ENCODE data around the gene PTPRN2. TPM values are rescaled to one million over a fixed set of nuclear protein-coding genes. Genes with fewer than 3 reads are reported as not detected.

Gene PTPRN2
- total and polyA plus RNA-seq, 9 of the 15 experiments (the other 6 are each of a cell fraction or from before 2014, with no cell fraction given): not detected

DNA sequence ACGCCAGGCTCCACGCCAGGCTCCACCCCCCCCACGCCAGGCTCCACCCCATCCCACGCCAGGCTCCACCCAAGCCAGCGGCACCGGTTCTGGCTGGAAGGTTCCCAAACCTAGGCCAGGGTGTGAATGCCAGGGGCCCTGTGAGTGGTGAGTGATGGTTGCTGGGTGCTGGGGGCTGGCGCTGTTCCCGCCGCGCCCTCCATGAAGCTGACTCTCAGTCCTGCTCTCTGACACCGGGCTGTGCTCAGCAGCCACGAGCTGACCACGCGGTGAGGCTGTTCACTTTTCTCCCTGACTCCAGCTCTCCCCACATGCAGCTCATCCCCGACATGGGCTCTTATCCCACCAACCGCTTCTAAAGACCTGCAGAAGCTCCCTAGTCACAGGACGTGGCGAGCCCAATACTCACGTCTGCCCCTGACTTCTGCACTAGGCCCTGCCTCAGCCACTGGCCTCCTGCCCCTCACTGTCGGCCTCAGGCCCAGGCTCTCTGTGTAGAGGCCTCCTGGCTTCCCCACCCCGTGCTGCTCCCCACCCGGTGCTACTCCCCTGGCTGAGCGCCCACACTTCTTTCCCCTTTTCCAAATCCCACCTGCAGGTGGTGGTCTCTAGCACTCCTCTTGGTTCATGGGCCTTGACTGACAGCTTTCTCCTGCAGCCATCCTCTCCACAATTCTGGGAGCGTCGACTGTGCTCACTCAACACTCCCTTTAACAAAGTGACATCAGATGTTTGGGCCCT, 603.0 kb downstream of the PTPRN2 start:
- H3K9me1 ChIP-seq (ENCODE audit: control insufficient read depth, insufficient read depth, low read length): no peaks in the 10 kb centered on the region
- no peaks in the 10 kb centered on the region for H3K36me3 ChIP-seq (ENCODE audit: control insufficient read depth, insufficient read depth, low read length)
- FAIRE-seq: no peak
- peaks cover 12 to 59% of the 10 kb centered on the region in 2 experiments; a peak in 4 of 5 replicates for H3K27me3 ChIP-seq (ENCODE audit: control insufficient read depth in 2 of 2, insufficient read depth in 2 of 2, low read length in 2 of 2)
- no peak overlapping the region for H3K4me3 ChIP-seq
- peaks cover 13% of the 10 kb centered on the region; the same call in 1 of the 2 replicates for H4K20me1 ChIP-seq (replicated peaks; ENCODE audit: control insufficient read depth, insufficient read depth, low read length)
- H2AFZ ChIP-seq (ENCODE audit: low read depth, low read length): no peak overlapping the region
- H3K4me1 ChIP-seq (replicated peaks in 1 of 2; ENCODE audit: control insufficient read depth in 2 of 2, insufficient read depth in 2 of 2, low read length in 2 of 2): no peaks in the 10 kb centered on the region
- H3K27ac ChIP-seq (ENCODE audit: extremely low read depth, low read depth, low read length): no peak overlapping the region
- peak; percentile 50 for ATAC-seq
- no peaks in the 10 kb centered on the region for H3K9me3 ChIP-seq (replicated peaks; ENCODE audit: control insufficient read depth, insufficient read depth, low read depth, low read length)
- H3K79me2 ChIP-seq (ENCODE audit: control insufficient read depth, insufficient read depth, low read length): no peaks in the 10 kb centered on the region
- WGBS (ENCODE audit: insufficient coverage, low coverage, missing lambda C conversion rate): 34% methylated on average over 20 of the region's 25 CpGs
- in situ Hi-C loops (cut with MboI) (no loop called here), intact Hi-C loops (cut with micrococcal nuclease) (no loop called here)
- H3K4me2 ChIP-seq (ENCODE audit: insufficient read depth, low read length): no peak overlapping the region
- CTCF ChIA-PET (ENCODE audit: low intra/inter-chr PET ratio): no interaction called here
- BruUV-seq (replicated peaks): no TSS peak
- H3K9ac ChIP-seq (ENCODE audit: insufficient read depth in 1 of 2, low read depth in 2 of 2, low read length in 2 of 2): no peak overlapping the region
- POLR2A ChIA-PET: interaction anchor here (0.6 kb wide), 2 partner anchors 12 to 27 kb away, joined by 3 read pairs; no protein-coding TSS in a partner anchor
- DNase-seq (ENCODE audit: extremely low read depth in 1 of 4, low spot score in 3 of 4): no peak
- TF ChIP-seq, protein P1, sequence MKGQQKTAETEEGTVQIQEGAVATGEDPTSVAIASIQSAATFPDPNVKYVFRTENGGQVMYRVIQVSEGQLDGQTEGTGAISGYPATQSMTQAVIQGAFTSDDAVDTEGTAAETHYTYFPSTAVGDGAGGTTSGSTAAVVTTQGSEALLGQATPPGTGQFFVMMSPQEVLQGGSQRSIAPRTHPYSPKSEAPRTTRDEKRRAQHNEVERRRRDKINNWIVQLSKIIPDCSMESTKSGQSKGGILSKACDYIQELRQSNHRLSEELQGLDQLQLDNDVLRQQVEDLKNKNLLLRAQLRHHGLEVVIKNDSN (CRISPR knock-in tag; IDR thresholded peaks at IDR 0.05): no peak
- TF ChIP-seq ZZZ3 (IDR thresholded peaks at IDR 0.05) (no peak), ZNF239 (CRISPR knock-in tag; IDR thresholded peaks at IDR 0.05) (no peak), ZFX (CRISPR knock-in tag; IDR thresholded peaks at IDR 0.05) (no peak), ZNF76 (CRISPR knock-in tag; IDR thresholded peaks at IDR 0.05; ENCODE audit: borderline replicate concordance) (no peak), SRSF3 (IDR thresholded peaks at IDR 0.05; ENCODE audit: insufficient read depth, low read length) (no peak), JUNB (CRISPR knock-in tag; conservative IDR thresholded peaks at IDR 0.05) (no peak), ZNF324 (CRISPR knock-in tag; IDR thresholded peaks at IDR 0.05) (no peak), ZNF445 (CRISPR knock-in tag; IDR thresholded peaks at IDR 0.05; ENCODE audit: low read depth) (no peak), ASH1L (IDR thresholded peaks at IDR 0.05; ENCODE audit: borderline replicate concordance, low read depth, partially characterized antibody) (no peak), SRSF9 (IDR thresholded peaks at IDR 0.05; ENCODE audit: borderline replicate concordance, low read depth, low read length) (no peak), HEY1 (CRISPR knock-in tag; IDR thresholded peaks at IDR 0.05; ENCODE audit: borderline replicate concordance) (no peak)
- TF ChIP-seq, protein P2, sequence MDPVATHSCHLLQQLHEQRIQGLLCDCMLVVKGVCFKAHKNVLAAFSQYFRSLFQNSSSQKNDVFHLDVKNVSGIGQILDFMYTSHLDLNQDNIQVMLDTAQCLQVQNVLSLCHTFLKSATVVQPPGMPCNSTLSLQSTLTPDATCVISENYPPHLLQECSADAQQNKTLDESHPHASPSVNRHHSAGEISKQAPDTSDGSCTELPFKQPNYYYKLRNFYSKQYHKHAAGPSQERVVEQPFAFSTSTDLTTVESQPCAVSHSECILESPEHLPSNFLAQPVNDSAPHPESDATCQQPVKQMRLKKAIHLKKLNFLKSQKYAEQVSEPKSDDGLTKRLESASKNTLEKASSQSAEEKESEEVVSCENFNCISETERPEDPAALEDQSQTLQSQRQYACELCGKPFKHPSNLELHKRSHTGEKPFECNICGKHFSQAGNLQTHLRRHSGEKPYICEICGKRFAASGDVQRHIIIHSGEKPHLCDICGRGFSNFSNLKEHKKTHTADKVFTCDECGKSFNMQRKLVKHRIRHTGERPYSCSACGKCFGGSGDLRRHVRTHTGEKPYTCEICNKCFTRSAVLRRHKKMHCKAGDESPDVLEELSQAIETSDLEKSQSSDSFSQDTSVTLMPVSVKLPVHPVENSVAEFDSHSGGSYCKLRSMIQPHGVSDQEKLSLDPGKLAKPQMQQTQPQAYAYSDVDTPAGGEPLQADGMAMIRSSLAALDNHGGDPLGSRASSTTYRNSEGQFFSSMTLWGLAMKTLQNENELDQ (CRISPR knock-in tag; IDR thresholded peaks at IDR 0.05; ENCODE audit: borderline replicate concordance): no peak
- TF ChIP-seq, protein P3, sequence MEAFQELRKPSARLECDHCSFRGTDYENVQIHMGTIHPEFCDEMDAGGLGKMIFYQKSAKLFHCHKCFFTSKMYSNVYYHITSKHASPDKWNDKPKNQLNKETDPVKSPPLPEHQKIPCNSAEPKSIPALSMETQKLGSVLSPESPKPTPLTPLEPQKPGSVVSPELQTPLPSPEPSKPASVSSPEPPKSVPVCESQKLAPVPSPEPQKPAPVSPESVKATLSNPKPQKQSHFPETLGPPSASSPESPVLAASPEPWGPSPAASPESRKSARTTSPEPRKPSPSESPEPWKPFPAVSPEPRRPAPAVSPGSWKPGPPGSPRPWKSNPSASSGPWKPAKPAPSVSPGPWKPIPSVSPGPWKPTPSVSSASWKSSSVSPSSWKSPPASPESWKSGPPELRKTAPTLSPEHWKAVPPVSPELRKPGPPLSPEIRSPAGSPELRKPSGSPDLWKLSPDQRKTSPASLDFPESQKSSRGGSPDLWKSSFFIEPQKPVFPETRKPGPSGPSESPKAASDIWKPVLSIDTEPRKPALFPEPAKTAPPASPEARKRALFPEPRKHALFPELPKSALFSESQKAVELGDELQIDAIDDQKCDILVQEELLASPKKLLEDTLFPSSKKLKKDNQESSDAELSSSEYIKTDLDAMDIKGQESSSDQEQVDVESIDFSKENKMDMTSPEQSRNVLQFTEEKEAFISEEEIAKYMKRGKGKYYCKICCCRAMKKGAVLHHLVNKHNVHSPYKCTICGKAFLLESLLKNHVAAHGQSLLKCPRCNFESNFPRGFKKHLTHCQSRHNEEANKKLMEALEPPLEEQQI (IDR thresholded peaks at IDR 0.05): no peak
- TF ChIP-seq, protein P4, sequence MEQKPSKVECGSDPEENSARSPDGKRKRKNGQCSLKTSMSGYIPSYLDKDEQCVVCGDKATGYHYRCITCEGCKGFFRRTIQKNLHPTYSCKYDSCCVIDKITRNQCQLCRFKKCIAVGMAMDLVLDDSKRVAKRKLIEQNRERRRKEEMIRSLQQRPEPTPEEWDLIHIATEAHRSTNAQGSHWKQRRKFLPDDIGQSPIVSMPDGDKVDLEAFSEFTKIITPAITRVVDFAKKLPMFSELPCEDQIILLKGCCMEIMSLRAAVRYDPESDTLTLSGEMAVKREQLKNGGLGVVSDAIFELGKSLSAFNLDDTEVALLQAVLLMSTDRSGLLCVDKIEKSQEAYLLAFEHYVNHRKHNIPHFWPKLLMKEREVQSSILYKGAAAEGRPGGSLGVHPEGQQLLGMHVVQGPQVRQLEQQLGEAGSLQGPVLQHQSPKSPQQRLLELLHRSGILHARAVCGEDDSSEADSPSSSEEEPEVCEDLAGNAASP (IDR thresholded peaks at IDR 0.05): no peak
